GM12874 (cell line): ENCODE results near the gene EIF1.

ENCODE experiments used
- CTCF ChIP-seq: IDR thresholded peaks from 2 replicates; pipeline ENCODE4 v1.5.1; 2011; ENCODE audit warnings: low read depth, mild to moderate bottlenecking, control low read depth, low read length, moderate library complexity; ENCODE audit not compliant: insufficient read depth

EIF1 gene

DNA sequence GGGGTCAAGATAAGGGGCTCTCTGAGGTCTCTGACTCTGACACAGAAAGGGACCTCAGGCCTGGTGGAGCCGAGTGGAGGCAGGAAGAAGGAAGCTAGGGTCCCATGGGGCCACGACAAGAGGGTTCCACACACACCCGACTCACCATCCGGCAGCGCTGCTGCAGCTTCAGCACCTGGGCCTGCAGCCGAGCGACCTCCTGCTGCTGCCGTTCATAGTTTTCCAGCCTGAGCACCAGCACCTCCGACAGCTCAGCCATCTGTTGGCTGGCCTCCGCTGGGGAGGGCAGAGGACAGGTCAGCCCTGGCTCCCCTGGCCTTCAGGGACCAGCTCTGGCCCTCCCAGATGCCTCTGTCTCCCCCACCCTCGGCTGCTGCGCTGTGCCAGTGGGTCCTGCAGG, 39.4 kb downstream of the EIF1 start:
- TF ChIP-seq CTCF: no peak

- no peak for TF ChIP-seq CTCF
These were observed 41.8 kb downstream of the EIF1 start for GRCh38 chr17:41730479-41730878.

DNA sequence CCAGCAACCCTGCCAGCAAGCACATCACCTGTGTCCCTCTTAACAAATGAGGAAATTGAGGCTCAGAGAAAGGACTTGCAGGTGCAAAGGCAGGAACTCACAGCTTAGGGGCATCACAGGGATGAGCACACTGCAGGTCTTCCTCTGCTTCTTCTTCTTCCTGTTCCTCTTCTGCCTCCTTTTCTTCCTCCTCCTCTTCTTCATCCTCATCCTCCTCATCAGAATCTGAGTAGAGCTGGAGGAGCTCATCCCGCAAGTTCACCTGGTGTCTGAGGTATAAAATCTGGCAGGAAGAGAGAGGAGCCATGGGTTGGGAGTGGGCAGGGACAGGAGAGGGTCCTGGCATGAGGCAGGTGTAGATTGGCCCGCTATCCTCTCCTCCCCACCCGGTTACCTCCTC, 43.2 kb downstream of the EIF1 start:
- no peak for TF ChIP-seq CTCF

DNA sequence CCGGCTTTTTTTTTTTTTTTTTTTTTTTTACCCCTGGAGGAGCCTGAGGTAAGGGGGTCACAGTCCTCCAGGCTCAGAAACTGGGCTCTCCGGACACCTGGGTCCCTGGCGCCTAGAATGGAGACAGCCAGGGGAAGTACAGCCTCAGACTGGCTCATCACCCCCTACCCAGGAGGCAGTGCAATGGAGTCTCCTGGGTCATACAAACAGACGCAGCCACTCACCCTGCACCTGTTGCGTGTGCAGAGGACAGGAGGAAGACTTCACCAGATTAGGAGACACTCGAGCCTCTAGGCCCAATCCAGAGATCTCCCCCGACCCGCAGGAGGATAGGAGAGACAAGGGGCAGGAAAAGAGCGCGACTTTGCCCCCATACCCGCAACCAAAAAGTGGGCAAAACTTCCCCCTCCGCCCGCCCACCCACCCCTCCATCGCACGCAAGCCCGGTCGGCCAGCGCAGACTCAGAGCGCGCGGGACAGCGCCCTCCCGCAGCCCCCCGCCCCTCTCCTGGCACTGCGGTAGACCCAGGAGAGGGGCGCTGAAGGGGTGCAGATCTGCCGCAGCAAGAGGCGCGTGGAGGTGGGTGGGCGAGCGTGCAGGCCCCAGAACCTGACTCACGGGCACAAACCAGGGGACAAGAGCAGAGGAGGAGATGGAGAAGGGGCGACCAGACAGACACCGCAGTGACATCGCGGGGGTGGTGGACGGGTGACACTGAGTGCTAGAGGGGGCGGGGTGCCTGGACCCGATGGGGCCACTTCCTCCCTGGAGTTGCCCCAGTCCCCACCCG, 44.9 kb downstream of the EIF1 start:
- no peak for TF ChIP-seq CTCF

DNA sequence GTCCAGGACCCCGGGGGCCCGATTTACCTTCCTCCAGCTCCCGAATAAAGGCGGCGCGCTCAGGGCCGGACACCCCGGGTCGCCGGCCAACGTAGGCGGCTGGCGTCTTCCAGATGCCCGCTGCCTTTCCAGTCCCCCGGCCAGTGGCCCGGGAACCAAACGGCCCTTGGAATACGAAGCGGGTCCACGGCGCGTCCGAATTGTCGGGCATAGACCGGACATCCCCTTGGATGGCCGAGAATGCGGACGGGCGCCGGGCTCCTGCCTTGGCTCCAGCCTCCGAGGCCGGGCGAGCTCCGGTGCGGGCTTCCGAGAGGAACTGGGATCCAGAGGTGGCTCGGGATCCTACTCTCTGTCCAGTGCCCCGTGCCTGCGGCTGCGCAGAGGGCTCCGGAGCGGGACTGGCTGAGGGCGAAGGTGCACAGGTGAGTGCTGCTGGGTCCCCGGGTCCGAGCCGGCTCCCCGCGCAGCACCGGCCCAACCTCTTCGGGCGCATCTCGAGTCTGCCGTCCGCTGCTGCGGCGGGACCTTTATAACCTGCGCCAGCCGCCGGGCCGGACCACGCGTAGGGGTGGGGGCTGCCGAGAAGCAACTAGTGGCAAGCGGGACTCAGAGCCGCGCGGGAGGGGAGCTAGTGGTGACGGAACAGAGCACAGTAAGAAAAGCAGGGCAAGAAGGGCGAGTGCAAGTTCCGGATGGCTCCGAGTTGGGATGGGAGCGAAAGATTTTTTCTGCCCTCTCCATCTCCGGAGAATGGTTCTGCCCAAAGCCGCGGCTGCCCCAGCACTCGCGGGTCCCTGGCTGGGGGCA, 45.7 kb downstream of the EIF1 start, which contains the start of gene HAP1:
Gene HAP1 (minus strand): TSS at position 505 of the 810 bp plus-strand sequence. CDS start 9 bp downstream, at position 496.
- TF ChIP-seq CTCF: no peak

GRCh38 chr17:41734949-41735313, 46.2 kb downstream of the EIF1 start:
- TF ChIP-seq CTCF: no peak

- no peak for TF ChIP-seq CTCF
These were observed 47.1 kb downstream of the EIF1 start for GRCh38 chr17:41735744-41736143.
